ENCODE measurements around the gene MYO9A.
"Not testable (repeated sequence)": the region's sequence is repeated elsewhere in the genome, so short reads cannot be mapped to it uniquely, and the experiment has no call there.

MYO9A gene

DNA sequence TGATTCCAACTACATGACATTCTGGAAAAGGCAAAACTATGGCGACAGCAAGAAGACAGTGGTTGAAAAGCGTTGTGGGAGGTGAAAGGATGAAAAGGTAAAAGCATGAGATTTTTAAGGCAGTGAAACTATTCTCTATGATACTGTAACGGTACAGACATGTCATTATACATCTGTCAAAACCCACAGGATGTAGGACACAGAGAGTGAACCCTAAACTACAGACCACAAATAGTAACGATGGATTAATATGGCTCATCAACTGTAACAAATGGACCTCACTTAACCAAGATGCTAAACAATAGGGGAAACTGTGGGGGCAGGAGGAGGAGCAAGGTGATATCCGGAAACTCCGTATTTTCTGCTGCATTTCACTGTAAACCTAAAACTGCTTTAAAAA lies 39.1 kb downstream of the MYO9A start:
- DNase-seq (ENCODE audit: low read depth), result no peak
- TF ChIP-seq, protein P1, sequence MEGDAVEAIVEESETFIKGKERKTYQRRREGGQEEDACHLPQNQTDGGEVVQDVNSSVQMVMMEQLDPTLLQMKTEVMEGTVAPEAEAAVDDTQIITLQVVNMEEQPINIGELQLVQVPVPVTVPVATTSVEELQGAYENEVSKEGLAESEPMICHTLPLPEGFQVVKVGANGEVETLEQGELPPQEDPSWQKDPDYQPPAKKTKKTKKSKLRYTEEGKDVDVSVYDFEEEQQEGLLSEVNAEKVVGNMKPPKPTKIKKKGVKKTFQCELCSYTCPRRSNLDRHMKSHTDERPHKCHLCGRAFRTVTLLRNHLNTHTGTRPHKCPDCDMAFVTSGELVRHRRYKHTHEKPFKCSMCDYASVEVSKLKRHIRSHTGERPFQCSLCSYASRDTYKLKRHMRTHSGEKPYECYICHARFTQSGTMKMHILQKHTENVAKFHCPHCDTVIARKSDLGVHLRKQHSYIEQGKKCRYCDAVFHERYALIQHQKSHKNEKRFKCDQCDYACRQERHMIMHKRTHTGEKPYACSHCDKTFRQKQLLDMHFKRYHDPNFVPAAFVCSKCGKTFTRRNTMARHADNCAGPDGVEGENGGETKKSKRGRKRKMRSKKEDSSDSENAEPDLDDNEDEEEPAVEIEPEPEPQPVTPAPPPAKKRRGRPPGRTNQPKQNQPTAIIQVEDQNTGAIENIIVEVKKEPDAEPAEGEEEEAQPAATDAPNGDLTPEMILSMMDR (IDR thresholded peaks at IDR 0.05; ENCODE audit: low read depth, low read length, missing control alignments), result no peak
- in situ Hi-C loops (cut with HindIII; ENCODE audit: low sequenced_read_pairs), result no loop called here
- no peak overlapping the region for H3K4me3 ChIP-seq (ENCODE audit: low read depth, low read length)

DNA sequence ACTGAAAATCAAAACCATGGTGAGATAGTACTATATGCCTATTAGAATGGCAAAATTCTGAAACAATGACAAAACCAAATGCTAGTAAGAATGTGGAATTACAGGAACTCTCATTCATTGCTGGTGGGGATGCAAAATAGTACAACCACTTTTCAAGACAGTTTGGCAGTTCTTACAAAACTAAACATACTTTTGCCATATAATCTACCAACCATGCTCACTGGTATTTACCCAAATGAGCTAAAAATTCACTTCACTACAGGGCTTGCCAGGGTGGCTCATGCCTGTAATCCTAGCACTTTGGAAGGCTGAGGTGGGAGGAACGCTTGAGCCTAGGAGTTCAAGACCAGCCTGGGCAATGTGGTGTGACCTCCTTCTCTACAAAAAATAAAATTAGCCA lies 40.0 kb downstream of the MYO9A start:
- TF ChIP-seq, protein P1 (IDR thresholded peaks at IDR 0.05; ENCODE audit: low read depth, low read length, missing control alignments), result no peak
- no peak for DNase-seq (ENCODE audit: low read depth)
- in situ Hi-C loops (cut with HindIII; ENCODE audit: low sequenced_read_pairs), result no loop called here
- H3K4me3 ChIP-seq (ENCODE audit: low read depth, low read length), result no peak overlapping the region

DNA sequence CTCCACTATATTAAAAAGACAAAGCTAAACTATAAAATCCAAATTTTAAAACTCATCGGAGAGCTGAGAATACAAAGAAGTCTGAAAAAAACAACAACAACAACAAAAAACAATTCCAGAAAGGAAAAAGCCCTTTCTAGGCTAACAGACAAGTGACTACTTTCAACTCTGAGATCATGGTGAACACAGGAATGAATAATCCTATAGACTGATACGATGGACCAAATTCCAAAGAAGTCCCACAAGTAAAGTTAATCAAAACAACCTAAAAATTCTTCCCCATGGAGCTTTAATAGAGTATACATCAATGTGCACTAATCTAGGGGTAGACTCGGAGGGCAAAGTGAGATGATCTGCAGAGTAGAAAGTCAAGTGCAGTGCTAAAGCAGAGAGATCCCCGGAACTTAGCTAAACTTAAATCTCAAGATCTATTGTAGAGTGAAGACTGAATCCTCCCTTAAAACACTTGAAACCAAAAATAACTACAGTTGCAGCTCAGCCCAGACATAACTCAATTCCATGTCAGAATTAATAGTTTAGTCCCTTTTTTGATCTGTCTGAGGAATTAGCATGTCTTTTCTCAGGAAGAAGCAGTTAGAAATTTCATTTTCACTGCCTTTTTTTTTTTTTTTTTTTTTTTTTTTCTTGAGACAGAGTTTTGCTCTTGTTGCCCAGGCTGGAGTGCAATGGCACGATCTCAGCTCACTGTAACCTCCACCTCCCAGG lies 43.5 kb downstream of the MYO9A start:
- H3K4me3 ChIP-seq (ENCODE audit: low read depth, low read length), result no peak overlapping the region
- DNase-seq (ENCODE audit: low read depth), result no peak
- TF ChIP-seq, protein P1 (IDR thresholded peaks at IDR 0.05; ENCODE audit: low read depth, low read length, missing control alignments), result no peak
- in situ Hi-C loops (cut with HindIII; ENCODE audit: low sequenced_read_pairs), result no loop called here

DNA sequence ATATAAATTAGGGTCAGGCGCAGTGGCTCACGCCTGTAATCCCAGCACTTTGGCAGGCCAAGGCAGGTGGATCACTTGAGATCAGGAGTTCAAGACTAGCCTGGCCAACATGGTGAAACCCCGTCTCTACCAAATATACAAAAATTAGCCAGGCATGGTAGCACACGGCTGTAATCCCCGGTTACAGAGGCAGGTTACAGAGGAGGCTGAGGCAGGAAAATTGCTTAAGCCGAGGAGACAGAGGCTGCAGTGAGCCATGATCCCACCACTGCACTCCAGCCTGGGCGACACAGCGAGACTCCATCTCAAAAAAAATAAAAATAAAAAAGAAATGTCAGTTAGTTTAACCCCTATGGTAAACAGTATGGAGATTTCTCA lies 46.5 kb downstream of the MYO9A start:
- DNase-seq (ENCODE audit: low read depth); H3K4me3 ChIP-seq (ENCODE audit: low read depth, low read length); in situ Hi-C loops (cut with HindIII; ENCODE audit: low sequenced_read_pairs): not testable (repeated sequence)

DNA sequence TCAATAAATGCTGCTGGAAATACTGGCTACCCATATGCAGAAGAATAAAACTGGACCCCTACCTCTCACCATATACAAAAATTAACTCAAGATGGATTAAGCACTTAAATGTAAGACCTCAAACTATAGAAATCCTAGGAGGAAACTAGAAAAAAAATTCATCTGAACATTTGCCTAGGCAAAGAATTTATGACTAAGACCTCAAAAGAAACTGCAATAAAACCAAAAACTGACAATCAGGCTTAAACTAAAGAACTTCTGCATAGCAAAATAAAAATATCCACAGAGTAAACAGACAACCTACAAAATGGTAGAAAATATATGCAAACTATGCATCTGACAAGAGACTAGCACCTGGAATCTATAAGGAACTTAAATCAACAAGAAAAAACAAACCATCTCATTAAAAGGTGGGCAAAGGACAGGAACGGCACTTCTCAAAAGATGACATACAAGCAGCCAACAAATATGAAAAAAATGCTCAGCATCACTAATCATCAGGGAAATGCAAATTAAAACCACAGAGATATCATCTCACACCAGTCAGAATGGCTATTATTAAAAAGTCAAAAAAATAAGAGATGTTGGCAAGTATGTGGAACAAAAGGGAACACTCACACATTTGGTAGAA lies 47.0 kb downstream of the MYO9A start:
- DNase-seq (ENCODE audit: low read depth), result no peak
- no peak overlapping the region for H3K4me3 ChIP-seq (ENCODE audit: low read depth, low read length)
- TF ChIP-seq, protein P1 (IDR thresholded peaks at IDR 0.05; ENCODE audit: low read depth, low read length, missing control alignments), result no peak
- in situ Hi-C loops (cut with HindIII; ENCODE audit: low sequenced_read_pairs), result no loop called here

DNA sequence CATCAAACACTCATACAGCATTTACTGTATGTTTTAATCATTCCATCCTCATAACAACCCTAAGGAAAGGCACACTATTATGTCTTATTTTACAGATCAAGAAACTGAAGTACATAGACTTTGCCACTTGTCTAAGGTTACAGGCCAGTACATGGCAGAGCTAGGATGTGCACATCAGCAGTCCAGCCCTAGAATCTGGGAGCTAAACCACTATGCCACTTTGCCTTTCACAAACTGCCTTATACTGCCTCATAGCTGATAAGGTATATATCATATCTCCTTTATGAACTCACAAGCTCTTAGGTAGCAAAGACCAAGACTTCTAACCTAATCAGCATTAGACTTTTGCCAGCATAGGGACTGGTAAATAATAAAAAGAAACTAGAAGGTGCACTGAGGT lies 49.1 kb downstream of the MYO9A start:
- no peak for DNase-seq (ENCODE audit: low read depth)
- TF ChIP-seq, protein P1 (IDR thresholded peaks at IDR 0.05; ENCODE audit: low read depth, low read length, missing control alignments), result no peak
- H3K4me3 ChIP-seq (ENCODE audit: low read depth, low read length), result no peak overlapping the region
- in situ Hi-C loops (cut with HindIII; ENCODE audit: low sequenced_read_pairs), result no loop called here

DNA sequence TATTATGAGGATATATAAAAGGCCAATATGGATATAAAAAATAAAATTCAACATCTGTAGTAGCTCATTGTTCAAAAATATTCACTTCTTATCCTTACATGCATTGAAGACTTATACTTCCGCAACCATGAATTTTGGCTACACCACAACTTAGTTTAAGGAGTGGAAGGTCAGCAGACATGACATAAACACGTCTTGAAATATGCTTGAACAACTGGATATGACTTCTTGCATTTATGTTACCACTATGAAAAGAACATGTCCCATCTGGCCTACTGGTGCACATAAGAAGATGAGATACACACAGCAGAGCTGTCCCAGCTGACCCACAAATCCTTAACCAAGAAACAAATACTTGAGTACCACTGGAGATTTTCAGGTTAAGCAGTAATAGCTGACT lies 52.1 kb downstream of the MYO9A start:
- in situ Hi-C loops (cut with HindIII; ENCODE audit: low sequenced_read_pairs), result no loop called here
- TF ChIP-seq, protein P1 (IDR thresholded peaks at IDR 0.05; ENCODE audit: low read depth, low read length, missing control alignments), result no peak
- H3K4me3 ChIP-seq (ENCODE audit: low read depth, low read length), result no peak overlapping the region
- DNase-seq (ENCODE audit: low read depth), result no peak

Measured in astrocyte of the cerebellum (primary cell).